Liver (tissue), 3 donors: ENCODE results near the gene ELAC2.

ENCODE experiments used
- CTCF ChIP-seq: fragments of 150-350 bp; IDR thresholded peaks from 2 replicates; pipeline ENCODE4 v1.5.1; 2017; ENCODE audit warnings: improper control_type of control experiment, low read depth, low read length; ENCODE audit not compliant: missing input control
- TAF1 ChIP-seq: conservative IDR thresholded peaks from 2 replicates; pipeline ENCODE4 v1.6.1; 2016; ENCODE audit warnings: antibody characterized with exemption, mild to moderate bottlenecking
- donor health status: healthy.
- donor health status: healthy.

GRCh38 chr17:13025687-13026086 lies 7.9 kb upstream of the ELAC2 start:
- TF ChIP-seq CTCF (no peak), TAF1 (no peak)
